CD8-positive, alpha-beta memory T cell (primary cell): ENCODE results near the gene IGSF3. TPM values are rescaled to one million over a fixed set of nuclear protein-coding genes. Genes with fewer than 3 reads are reported as not detected.

Experiments used
- CTCF ChIA-PET: fragments of 350-600 bp; sonication (Branson Sonifier 250); formaldehyde crosslinking; loops from one replicate; lab custom pipeline; 2021; ENCODE audit warnings: antibody characterized with exemption; lab: Charles Lee
- POLR2A ChIA-PET: fragments of 350-600 bp; sonication (Branson Sonifier 250); formaldehyde crosslinking; loops from one replicate; lab custom pipeline; 2021; ENCODE audit warnings: antibody characterized with exemption; lab: Charles Lee
- DNase-seq, 5 donors: peaks; one replicate each; pipeline versions ENCODE4 v3.0.0 to v3.0.0-alpha.2; 2020 to 2022; ENCODE audit warnings: mixed read lengths in 1 of 5
- H3K27ac ChIP-seq: one replicate; pipeline ENCODE4 v1.7.0; 2013; ENCODE audit warnings: low read depth, mild to moderate bottlenecking, low read length, moderate library complexity
- H3K27me3 ChIP-seq: 2 replicates; pipeline ENCODE4 v1.7.0; 2013; ENCODE audit warnings: low read length, mild to moderate bottlenecking; ENCODE audit not compliant: insufficient read depth, poor library complexity, severe bottlenecking
- H3K36me3 ChIP-seq: 2 replicates; pipeline ENCODE4 v1.7.0; 2013; ENCODE audit warnings: mild to moderate bottlenecking, low read length, moderate library complexity; ENCODE audit not compliant: insufficient read depth
- H3K4me1 ChIP-seq: 2 replicates; pipeline ENCODE4 v1.7.0; 2013; ENCODE audit warnings: mild to moderate bottlenecking, low read length, moderate library complexity; ENCODE audit not compliant: insufficient read depth
- H3K4me3 ChIP-seq: 2 replicates; pipeline ENCODE4 v1.7.0; 2013; ENCODE audit warnings: mild to moderate bottlenecking, low read length
- H3K9me3 ChIP-seq: 2 replicates; pipeline ENCODE4 v1.7.0; 2013; ENCODE audit warnings: mild to moderate bottlenecking, low read length
- H3K27ac Mint-ChIP-seq, 8 donors: one replicate each; pipeline ENCODE4 v1.8.0; 2020 to 2021; ENCODE audit warnings: mixed read lengths in 8 of 8, mild to moderate bottlenecking in 6 of 8, inconsistent platforms in 3 of 8, moderate library complexity in 3 of 8
- H3K27me3 Mint-ChIP-seq, 2 donors: one replicate each; pipeline ENCODE4 v1.8.0; 2020 to 2021; ENCODE audit warnings: mixed read lengths in 2 of 2, mild to moderate bottlenecking in 1 of 2, moderate library complexity in 1 of 2
- H3K36me3 Mint-ChIP-seq, 3 donors: one replicate each; pipeline ENCODE4 v1.8.0; 2020 to 2021; ENCODE audit warnings: mixed read lengths in 3 of 3, inconsistent platforms in 1 of 3, mild to moderate bottlenecking in 1 of 3
- H3K4me1 Mint-ChIP-seq, 3 donors: one replicate each; pipeline ENCODE4 v1.8.0; 2020 to 2021; ENCODE audit warnings: mixed read lengths in 3 of 3, inconsistent platforms in 1 of 3, mild to moderate bottlenecking in 1 of 3
- H3K4me3 Mint-ChIP-seq, 7 donors: one replicate each; pipeline ENCODE4 v1.8.0; 2020 to 2021; ENCODE audit warnings: mixed read lengths in 7 of 7, mild to moderate bottlenecking in 6 of 7, moderate library complexity in 4 of 7, inconsistent platforms in 2 of 7
- H3K9me3 Mint-ChIP-seq, 5 donors: one replicate each; pipeline ENCODE4 v1.8.0; 2020 to 2022; ENCODE audit warnings: mixed read lengths in 5 of 5, mild to moderate bottlenecking in 3 of 5, moderate library complexity in 2 of 5, inconsistent platforms in 1 of 5
- polyA plus RNA-seq: library from polyadenylated mRNA; unstranded; fragments of 300-500 nt; fragmentation: Illumina TruSeq; gene quantifications from one replicate; pipeline ENCODE4 v1.2.3, GENCODE V29; 2021
- total RNA-seq, 2 experiments: library from RNA; stranded (reverse); gene quantifications; one replicate each; pipeline ENCODE4 v1.2.3, GENCODE V29; 2021

Gene IGSF3
- total and polyA plus RNA-seq, 3 experiments from 2014 or later: 1.8 to 2.0 TPM; not detected in 1

GRCh38 chr1:116570358-116571214 is 96.9 kb downstream of the IGSF3 start, which contains the start of gene CD58:
CD58 (minus strand) TSS chr1:116571026; CDS start chr1:116570972, 54 bp downstream.
- peak within 1 kb of the TSS; percentile 83 for H3K4me3 ChIP-seq
- peak within 1 kb of the TSS; percentile 82 to 97 (median 94) for H3K27ac Mint-ChIP-seq
- H3K27me3 ChIP-seq: no peaks in the 10 kb centered on the region
- DNase-seq: peak; percentile 62 to 86 (median 72)
- CTCF ChIA-PET: interaction anchor here (0.7 to 2.2 kb wide), 5 partner anchors 14 to 57 kb away, joined by 3 to 6 read pairs (median 3); no protein-coding TSS in a partner anchor
- peaks cover 42 to 59% (median 58%) of the 10 kb centered on the region in 3 donors for H3K4me1 Mint-ChIP-seq
- H3K27ac ChIP-seq: peak within 1 kb of the TSS; percentile 95
- H3K4me3 Mint-ChIP-seq: peak within 1 kb of the TSS; percentile 87 to 97 (median 94)
- H3K4me1 ChIP-seq: peaks cover 30% of the 10 kb centered on the region
- POLR2A ChIA-PET: interaction anchor here (0.6 to 1.7 kb wide), 4 partner anchors 23 to 282 kb away, joined by 3 to 6 read pairs (median 4); no protein-coding TSS in a partner anchor
- no peaks in the 10 kb centered on the region for H3K36me3 ChIP-seq
- peaks cover 0 to 4% of the 10 kb centered on the region in 2 donors for H3K27me3 Mint-ChIP-seq
- H3K36me3 Mint-ChIP-seq: peaks cover 0 to 8% (median 2%) of the 10 kb centered on the region in 3 donors
- H3K9me3 ChIP-seq: no peaks in the 10 kb centered on the region
- no peaks in the 10 kb centered on the region for H3K9me3 Mint-ChIP-seq

- DNase-seq: peak in 4 of 5 donors; percentile 28 to 75 (median 52)
- Histone ChIP-seq H3K27ac (peak overlapping the region; percentile 95), H3K36me3 (no peaks in the 10 kb centered on the region), H3K4me3 (peak overlapping the region; percentile 83), H3K9me3 (no peaks in the 10 kb centered on the region), H3K27me3 (no peaks in the 10 kb centered on the region), H3K4me1 (peaks cover 30% of the 10 kb centered on the region)
- peak overlapping the region; percentile 87 to 97 (median 94) for H3K4me3 Mint-ChIP-seq
- H3K27me3 Mint-ChIP-seq: peaks cover 0 to 3% of the 10 kb centered on the region in 2 donors
- CTCF ChIA-PET: interaction anchor here (0.8 to 2.3 kb wide), 8 partner anchors 12 to 103 kb away, joined by 3 to 9 read pairs (median 4); no protein-coding TSS in a partner anchor
- peaks cover 2 to 12% (median 5%) of the 10 kb centered on the region in 3 donors for H3K36me3 Mint-ChIP-seq
- peaks cover 46 to 66% (median 63%) of the 10 kb centered on the region in 3 donors for H3K4me1 Mint-ChIP-seq
- H3K27ac Mint-ChIP-seq: peak overlapping the region; percentile 82 to 97 (median 94)
- peaks cover 0 to 2% (median 0%) of the 10 kb centered on the region in 5 donors for H3K9me3 Mint-ChIP-seq
- POLR2A ChIA-PET: interaction anchor here (0.6 to 1.7 kb wide), 7 partner anchors 23 to 771 kb away, joined by 3 to 12 read pairs (median 4); no protein-coding TSS in a partner anchor
These were observed 97.7 kb downstream of the IGSF3 start for GRCh38 chr1:116569776-116570357.

GRCh38 chr1:116569381-116569670 is 98.2 kb downstream of the IGSF3 start:
- Mint-ChIP-seq H3K4me3 (peak overlapping the region; percentile 87 to 97 (median 94)), H3K36me3 (peaks cover 2 to 15% (median 9%) of the 10 kb centered on the region in 3 donors), H3K27me3 (no peaks in the 10 kb centered on the region), H3K9me3 (peaks cover 0 to 3% (median 0%) of the 10 kb centered on the region in 5 donors), H3K4me1 (peaks cover 47 to 66% (median 63%) of the 10 kb centered on the region in 3 donors), H3K27ac (peak overlapping the region; percentile 65 to 96 (median 94))
- Histone ChIP-seq H3K27ac (no peak overlapping the region), H3K36me3 (no peaks in the 10 kb centered on the region), H3K9me3 (no peaks in the 10 kb centered on the region), H3K4me3 (no peak overlapping the region), H3K4me1 (peaks cover 30% of the 10 kb centered on the region), H3K27me3 (no peaks in the 10 kb centered on the region)
- ChIA-PET CTCF (interaction anchor here (0.8 to 2.3 kb wide), 7 partner anchors 11 to 103 kb away, joined by 3 to 9 read pairs (median 4); no protein-coding TSS in a partner anchor), POLR2A (interaction anchor here (0.6 to 1.7 kb wide), 4 partner anchors 54 to 772 kb away, joined by 4 to 12 read pairs (median 5); no protein-coding TSS in a partner anchor)
- DNase-seq: no peak

- H3K27me3 Mint-ChIP-seq: no peaks in the 10 kb centered on the region
- Histone ChIP-seq H3K36me3 (no peaks in the 10 kb centered on the region), H3K27ac (no peak overlapping the region), H3K4me1 (peaks cover 30% of the 10 kb centered on the region), H3K4me3 (no peak overlapping the region), H3K9me3 (no peaks in the 10 kb centered on the region), H3K27me3 (no peaks in the 10 kb centered on the region)
- no peak for DNase-seq
- CTCF ChIA-PET: interaction anchor here (0.8 to 2.3 kb wide), 7 partner anchors 11 to 104 kb away, joined by 3 to 9 read pairs (median 4); no protein-coding TSS in a partner anchor
- peak overlapping the region; percentile 87 to 97 (median 94) for H3K4me3 Mint-ChIP-seq
- H3K27ac Mint-ChIP-seq: peak overlapping the region; percentile 77 to 96 (median 94)
- H3K4me1 Mint-ChIP-seq: peaks cover 50 to 71% (median 66%) of the 10 kb centered on the region in 3 donors
- H3K36me3 Mint-ChIP-seq: peaks cover 6 to 20% (median 14%) of the 10 kb centered on the region in 3 donors
- peaks cover 0 to 8% (median 5%) of the 10 kb centered on the region in 5 donors for H3K9me3 Mint-ChIP-seq
- POLR2A ChIA-PET: interaction anchor here (1.1 to 1.7 kb wide), 2 partner anchors 54 to 64 kb away, joined by 6 to 12 read pairs; no protein-coding TSS in a partner anchor
These were observed 98.7 kb downstream of the IGSF3 start for GRCh38 chr1:116568662-116569380.

GRCh38 chr1:116567790-116568661 is 99.5 kb downstream of the IGSF3 start:
- no peak overlapping the region for H3K27ac ChIP-seq
- Mint-ChIP-seq H3K36me3 (peaks cover 6 to 26% (median 16%) of the 10 kb centered on the region in 3 donors), H3K9me3 (peaks cover 0 to 13% (median 6%) of the 10 kb centered on the region in 5 donors), H3K4me1 (peaks cover 50 to 78% (median 72%) of the 10 kb centered on the region in 3 donors), H3K27me3 (no peaks in the 10 kb centered on the region), H3K4me3 (peak overlapping the region; percentile 87 to 97 (median 94)), H3K27ac (peak overlapping the region; percentile 72 to 96 (median 94))
- DNase-seq: no peak
- H3K4me3 ChIP-seq: no peak overlapping the region
- no peaks in the 10 kb centered on the region for H3K9me3 ChIP-seq
- no peaks in the 10 kb centered on the region for H3K36me3 ChIP-seq
- CTCF ChIA-PET: interaction anchor here (1.4 to 2.3 kb wide), 4 partner anchors 10 to 83 kb away, joined by 4 to 9 read pairs (median 8); no protein-coding TSS in a partner anchor
- POLR2A ChIA-PET: no interaction called here
- peaks cover 30% of the 10 kb centered on the region for H3K4me1 ChIP-seq
- H3K27me3 ChIP-seq: no peaks in the 10 kb centered on the region

GRCh38 chr1:116565222-116565621 is 102.3 kb downstream of the IGSF3 start:
- Histone ChIP-seq H3K27me3 (no peaks in the 10 kb centered on the region), H3K4me3 (no peak overlapping the region), H3K27ac (no peak overlapping the region), H3K36me3 (no peaks in the 10 kb centered on the region), H3K9me3 (no peaks in the 10 kb centered on the region), H3K4me1 (peaks cover 34% of the 10 kb centered on the region)
- no peak overlapping the region for H3K4me3 Mint-ChIP-seq
- CTCF ChIA-PET: interaction anchor here (1.0 to 1.2 kb wide), 2 partner anchors 10 to 427 kb away, joined by 3 read pairs; no protein-coding TSS in a partner anchor
- H3K4me1 Mint-ChIP-seq: peaks cover 70 to 93% (median 89%) of the 10 kb centered on the region in 3 donors
- H3K9me3 Mint-ChIP-seq: peaks cover 0 to 16% (median 8%) of the 10 kb centered on the region in 5 donors
- peaks cover 9 to 32% (median 24%) of the 10 kb centered on the region in 3 donors for H3K36me3 Mint-ChIP-seq
- no peak for DNase-seq
- H3K27ac Mint-ChIP-seq: peak overlapping the region in 4 of 8 donors; percentile 8 to 62 (median 44)
- H3K27me3 Mint-ChIP-seq: no peaks in the 10 kb centered on the region
- POLR2A ChIA-PET: no interaction called here
